H1 (cell line): Measurements from ENCODE around the gene FRMD3.

Source experiments
- BCL11A ChIP-seq, 2 experiments: IDR thresholded peaks; one replicate each; pipeline ENCODE4 v1.6.1; 2011; ENCODE audit warnings: low read depth in 2 of 2, low read length in 2 of 2, mild to moderate bottlenecking in 2 of 2
- EGR1 ChIP-seq: IDR thresholded peaks from 2 replicates; pipeline ENCODE4 v1.6.1; 2011; ENCODE audit warnings: low read depth, low read length, borderline replicate concordance
- EP300 ChIP-seq, 2 experiments: IDR thresholded peaks; 1 replicate in 1 of 2; 2 replicates in 1 of 2; pipeline ENCODE4 v1.6.1; 2011 to 2012; ENCODE audit warnings: low read depth in 2 of 2, low read length in 2 of 2, mild to moderate bottlenecking in 2 of 2, borderline replicate concordance in 1 of 2, inconsistent platforms in 1 of 2, moderate library complexity in 1 of 2
- KDM5A ChIP-seq: fragments of 200-600 bp; IDR thresholded peaks from 2 replicates; pipeline ENCODE4 v1.7.1; 2012; ENCODE audit warnings: mild to moderate bottlenecking, low read length, inconsistent platforms, mixed read lengths
- POLR2A ChIP-seq, 2 experiments: IDR thresholded peaks; 1 replicate in 1 of 2; 2 replicates in 1 of 2; pipeline ENCODE4 v1.6.1; 2011; ENCODE audit warnings: low read depth in 2 of 2, low read length in 2 of 2, mild to moderate bottlenecking in 2 of 2; ENCODE audit errors: control extremely low read depth in 1 of 2
- POLR2AphosphoS5 ChIP-seq: IDR thresholded peaks from 2 replicates; pipeline ENCODE4 v1.6.1; 2011; ENCODE audit warnings: low read depth, low read length
- RAD21 ChIP-seq, 2 experiments: IDR thresholded peaks in 1 of 2; conservative IDR thresholded peaks in 1 of 2; 2 replicates each; pipeline ENCODE4 v1.6.1; 2011; ENCODE audit warnings: low read depth in 2 of 2, low read length in 2 of 2, improper control_type of control experiment in 1 of 2, inconsistent platforms in 1 of 2, mild to moderate bottlenecking in 1 of 2, moderate library complexity in 1 of 2
- RXRA ChIP-seq: IDR thresholded peaks from 2 replicates; pipeline ENCODE4 v1.6.1; 2011; ENCODE audit warnings: low read depth, mild to moderate bottlenecking, low read length, moderate library complexity; ENCODE audit not compliant: insufficient read depth
- SP1 ChIP-seq: IDR thresholded peaks from 2 replicates; pipeline ENCODE4 v1.6.1; 2011; ENCODE audit warnings: low read depth, low read length
- USF2 ChIP-seq: IDR thresholded peaks from 2 replicates; pipeline ENCODE4 v1.6.1; 2011; ENCODE audit warnings: low read length, improper control_type of control experiment
- TF ChIP-seq, protein P1 (sequence below), 3 experiments: IDR thresholded peaks; 1 replicate in 2 of 3; 2 replicates in 1 of 3; pipeline versions ENCODE4 v1.5.1 to v1.6.1; 2011; ENCODE audit warnings: low read length in 3 of 3, mild to moderate bottlenecking in 3 of 3, inconsistent platforms in 2 of 3, low read depth in 1 of 3, moderate library complexity in 1 of 3; ENCODE audit not compliant: insufficient read depth in 1 of 3; ENCODE audit errors: control extremely low read depth in 1 of 3

GRCh38 chr9:83340451-83340850 is 197.8 kb downstream of the FRMD3 start:
- TF ChIP-seq EGR1 (no peak), SP1 (no peak), KDM5A (no peak), POLR2A (IDR thresholded peaks at IDR 0.05; ENCODE audit: control extremely low read depth in 1 of 2, low read depth in 2 of 2, low read length in 2 of 2) (no peak), BCL11A (IDR thresholded peaks at IDR 0.05; ENCODE audit: low read depth in 2 of 2, low read length in 2 of 2) (no peak), EP300 (IDR thresholded peaks at IDR 0.05; ENCODE audit: borderline replicate concordance in 1 of 2, low read depth in 2 of 2, low read length in 2 of 2) (no peak), POLR2AphosphoS5 (no peak), USF2 (no peak), RXRA (no peak), RAD21 (IDR thresholded peaks at IDR 0.05 in 1 of 2, conservative IDR thresholded peaks at IDR 0.05 in 1 of 2; ENCODE audit: low read depth in 2 of 2, low read length in 2 of 2) (no peak)
- TF ChIP-seq, protein P1, sequence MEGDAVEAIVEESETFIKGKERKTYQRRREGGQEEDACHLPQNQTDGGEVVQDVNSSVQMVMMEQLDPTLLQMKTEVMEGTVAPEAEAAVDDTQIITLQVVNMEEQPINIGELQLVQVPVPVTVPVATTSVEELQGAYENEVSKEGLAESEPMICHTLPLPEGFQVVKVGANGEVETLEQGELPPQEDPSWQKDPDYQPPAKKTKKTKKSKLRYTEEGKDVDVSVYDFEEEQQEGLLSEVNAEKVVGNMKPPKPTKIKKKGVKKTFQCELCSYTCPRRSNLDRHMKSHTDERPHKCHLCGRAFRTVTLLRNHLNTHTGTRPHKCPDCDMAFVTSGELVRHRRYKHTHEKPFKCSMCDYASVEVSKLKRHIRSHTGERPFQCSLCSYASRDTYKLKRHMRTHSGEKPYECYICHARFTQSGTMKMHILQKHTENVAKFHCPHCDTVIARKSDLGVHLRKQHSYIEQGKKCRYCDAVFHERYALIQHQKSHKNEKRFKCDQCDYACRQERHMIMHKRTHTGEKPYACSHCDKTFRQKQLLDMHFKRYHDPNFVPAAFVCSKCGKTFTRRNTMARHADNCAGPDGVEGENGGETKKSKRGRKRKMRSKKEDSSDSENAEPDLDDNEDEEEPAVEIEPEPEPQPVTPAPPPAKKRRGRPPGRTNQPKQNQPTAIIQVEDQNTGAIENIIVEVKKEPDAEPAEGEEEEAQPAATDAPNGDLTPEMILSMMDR (IDR thresholded peaks at IDR 0.05; ENCODE audit: control extremely low read depth in 1 of 3, insufficient read depth in 1 of 3, low read depth in 1 of 3, low read length in 3 of 3): no peak
